GM03348 (cell line): Measurements from ENCODE around the gene SERPINB7.
A peak's percentile ranks its signal among the peaks of the same experiment; 100 is the strongest.

Experiments
- DNase-seq: peaks from one replicate; pipeline ENCODE4 v3.0.0; 2012; ENCODE audit warnings: low spot score

SERPINB7 gene

DNA sequence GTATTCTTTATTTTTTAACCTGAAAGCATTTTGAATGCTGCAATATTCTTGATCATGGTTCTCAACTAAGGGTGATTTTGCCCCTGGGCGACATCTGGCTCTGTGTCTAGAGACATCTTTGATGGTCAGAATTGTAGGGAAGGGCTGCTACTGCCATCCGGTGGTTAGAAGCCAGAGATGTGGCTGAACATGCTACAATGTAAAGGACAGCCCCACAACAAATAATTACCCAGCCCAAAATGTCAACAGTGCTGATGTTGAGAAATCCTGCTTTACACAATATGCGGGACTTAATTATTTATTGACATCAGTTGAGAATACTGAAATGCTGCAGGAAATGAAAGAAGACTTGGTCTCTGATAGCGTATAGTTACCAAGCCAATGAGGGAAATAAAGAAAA lies 74.8 kb downstream of the SERPINB7 start:
- DNase-seq, result peak; percentile 48

DNA sequence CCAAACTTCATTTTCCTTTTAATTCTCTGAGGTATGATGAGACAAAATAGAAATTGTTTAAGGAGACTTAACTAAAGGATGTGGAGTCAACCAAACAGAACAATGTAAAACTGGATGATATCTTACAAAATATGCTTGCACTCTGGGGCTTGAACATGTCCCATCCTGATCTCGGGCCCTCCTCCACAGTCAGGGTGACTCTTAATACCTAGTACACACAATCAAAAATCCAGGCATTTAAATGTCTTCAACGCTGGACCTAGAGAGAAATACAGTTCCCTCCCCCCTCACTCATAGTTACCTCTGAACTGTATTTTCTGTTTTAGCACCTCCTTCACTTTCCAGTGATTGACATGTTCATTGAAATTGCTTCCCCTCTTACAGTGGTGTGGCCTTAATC lies 75.4 kb downstream of the SERPINB7 start:
- DNase-seq, result no peak
